Measurements from ENCODE around the gene PIM1.

PIM1 gene

GRCh38 chr6:37190159-37190535 lies 20.2 kb downstream of the PIM1 start:
- no peak for TF ChIP-seq TAF1 (IDR thresholded peaks at IDR 0.05; ENCODE audit: low read depth)

GRCh38 chr6:37192666-37193065 lies 22.7 kb downstream of the PIM1 start:
- no peak for TF ChIP-seq ZBTB7A (IDR thresholded peaks at IDR 0.05; ENCODE audit: low read depth)
- TF ChIP-seq CREB1 (IDR thresholded peaks at IDR 0.05; ENCODE audit: low read depth) = no peak
- no peak for TF ChIP-seq TAF1 (IDR thresholded peaks at IDR 0.05; ENCODE audit: low read depth)
- no peak for TF ChIP-seq EP300 (IDR thresholded peaks at IDR 0.05; ENCODE audit: borderline replicate concordance)
- no peak for TF ChIP-seq TCF12 (IDR thresholded peaks at IDR 0.05; ENCODE audit: low read depth)
- no peak for TF ChIP-seq TEAD4 (IDR thresholded peaks at IDR 0.05)
- no peak for TF ChIP-seq EGR1 (IDR thresholded peaks at IDR 0.05)
- TF ChIP-seq REST (IDR thresholded peaks at IDR 0.05; ENCODE audit: low read depth) = no peak
- no peak for TF ChIP-seq NFIC (IDR thresholded peaks at IDR 0.05)
- TF ChIP-seq CEBPB (IDR thresholded peaks at IDR 0.05) = no peak
- no peak for TF ChIP-seq FOXM1 (IDR thresholded peaks at IDR 0.05; ENCODE audit: borderline replicate concordance, low read depth)
- TF ChIP-seq RAD21 (IDR thresholded peaks at IDR 0.05; ENCODE audit: low read depth) = no peak
- no peak for TF ChIP-seq USF1 (IDR thresholded peaks at IDR 0.05)
- no peak for TF ChIP-seq MAX (IDR thresholded peaks at IDR 0.05)
- TF ChIP-seq YY1 (IDR thresholded peaks at IDR 0.05; ENCODE audit: low read depth) = no peak

GRCh38 chr6:37200085-37200484 lies 30.1 kb downstream of the PIM1 start:
- no peak for TF ChIP-seq CREB1 (IDR thresholded peaks at IDR 0.05; ENCODE audit: low read depth)
- TF ChIP-seq TEAD4 (IDR thresholded peaks at IDR 0.05) = no peak

GRCh38 chr6:37201726-37202125 lies 31.8 kb downstream of the PIM1 start:
- TF ChIP-seq CEBPB (IDR thresholded peaks at IDR 0.05) = no peak
- no peak for TF ChIP-seq EP300 (IDR thresholded peaks at IDR 0.05; ENCODE audit: borderline replicate concordance)
- no peak for TF ChIP-seq ZBTB7A (IDR thresholded peaks at IDR 0.05; ENCODE audit: low read depth)
- no peak for TF ChIP-seq YY1 (IDR thresholded peaks at IDR 0.05; ENCODE audit: low read depth)
- TF ChIP-seq REST (IDR thresholded peaks at IDR 0.05; ENCODE audit: low read depth) = no peak
- TF ChIP-seq EGR1 (IDR thresholded peaks at IDR 0.05) = no peak
- no peak for TF ChIP-seq USF1 (IDR thresholded peaks at IDR 0.05)
- no peak for TF ChIP-seq MAX (IDR thresholded peaks at IDR 0.05)
- no peak for TF ChIP-seq CREB1 (IDR thresholded peaks at IDR 0.05; ENCODE audit: low read depth)
- no peak for TF ChIP-seq RAD21 (IDR thresholded peaks at IDR 0.05; ENCODE audit: low read depth)
- no peak for TF ChIP-seq TEAD4 (IDR thresholded peaks at IDR 0.05)
- no peak for TF ChIP-seq TCF12 (IDR thresholded peaks at IDR 0.05; ENCODE audit: low read depth)
- TF ChIP-seq FOXM1 (IDR thresholded peaks at IDR 0.05; ENCODE audit: borderline replicate concordance, low read depth) = no peak
- TF ChIP-seq NFIC (IDR thresholded peaks at IDR 0.05) = no peak

- TF ChIP-seq NFIC (IDR thresholded peaks at IDR 0.05) = peak; percentile 53
- TF ChIP-seq CREB1 (IDR thresholded peaks at IDR 0.05; ENCODE audit: low read depth) = no peak
- TF ChIP-seq CEBPB (IDR thresholded peaks at IDR 0.05) = no peak
Observed at GRCh38 chr6:37202788-37203491, 33.0 kb downstream of the PIM1 start.

GRCh38 chr6:37204014-37204751 lies 34.2 kb downstream of the PIM1 start:
- TF ChIP-seq CEBPB (IDR thresholded peaks at IDR 0.05) = no peak
- peak; percentile 62 for TF ChIP-seq NFIC (IDR thresholded peaks at IDR 0.05)
